Mesothelial cell of epicardium (in vitro differentiated cells): Measurements from ENCODE around the gene OPCML. TPM values are rescaled to one million over a fixed set of nuclear protein-coding genes. Genes with fewer than 3 reads are reported as not detected.

Source experiments
- DNase-seq, 2 experiments: peaks; one replicate each; pipeline ENCODE4 v3.0.0; 2021; ENCODE audit warnings: low spot score in 2 of 2; ENCODE audit not compliant: unreplicated experiment in 2 of 2
- H3K27ac Mint-ChIP-seq: 2 replicates; pipeline ENCODE4 v1.8.0; 2021; ENCODE audit warnings: mixed read lengths
- H3K27me3 Mint-ChIP-seq: 2 replicates; pipeline ENCODE4 v1.8.0; 2021; ENCODE audit warnings: low read depth, mixed read lengths
- H3K36me3 Mint-ChIP-seq: 2 replicates; pipeline ENCODE4 v1.8.0; 2021; ENCODE audit warnings: mixed read lengths
- H3K4me1 Mint-ChIP-seq: 2 replicates; pipeline ENCODE4 v1.8.0; 2021; ENCODE audit warnings: mixed read lengths
- H3K4me3 Mint-ChIP-seq: 2 replicates; pipeline ENCODE4 v1.8.0; 2021; ENCODE audit warnings: mild to moderate bottlenecking, moderate library complexity, mixed read lengths
- H3K9me3 Mint-ChIP-seq: 2 replicates; pipeline ENCODE4 v1.8.0; 2021; ENCODE audit warnings: mixed read lengths
- total RNA-seq: library from RNA; stranded (reverse); gene quantifications from 3 replicates; pipeline ENCODE4 v1.2.1, GENCODE V29; 2021
- TF ChIP-seq, protein P1 (sequence below): fragments of 200-600 bp; sonication (generic); IDR thresholded peaks from one replicate; pipeline ENCODE4 v1.5.0; 2021; ENCODE audit warnings: antibody characterized with exemption; ENCODE audit not compliant: unreplicated experiment

Gene OPCML
- total RNA-seq, 1 donor from 2014 or later, result 3.0 TPM

DNA sequence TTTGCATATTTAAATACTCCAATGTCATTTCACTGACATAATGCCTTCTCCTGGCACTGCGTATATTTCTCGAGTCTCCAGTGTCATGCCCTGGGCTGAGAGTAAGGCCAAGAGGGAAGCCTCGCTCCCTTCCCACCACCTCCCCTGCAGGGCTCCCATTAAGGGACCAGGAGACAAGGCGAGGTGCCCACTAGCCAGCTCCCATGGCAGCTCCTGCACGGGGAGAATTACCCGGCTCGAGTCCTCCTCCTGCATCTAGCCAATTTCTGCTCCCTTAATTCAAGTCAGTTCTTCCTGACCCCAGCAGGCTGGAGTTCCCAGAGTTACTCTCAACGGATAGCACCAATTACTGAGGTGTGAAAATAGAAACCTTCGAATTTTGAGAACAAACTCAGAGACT lies 31.9 kb downstream of the OPCML start:
- H3K27ac Mint-ChIP-seq, result no peak overlapping the region
- TF ChIP-seq, protein P1, sequence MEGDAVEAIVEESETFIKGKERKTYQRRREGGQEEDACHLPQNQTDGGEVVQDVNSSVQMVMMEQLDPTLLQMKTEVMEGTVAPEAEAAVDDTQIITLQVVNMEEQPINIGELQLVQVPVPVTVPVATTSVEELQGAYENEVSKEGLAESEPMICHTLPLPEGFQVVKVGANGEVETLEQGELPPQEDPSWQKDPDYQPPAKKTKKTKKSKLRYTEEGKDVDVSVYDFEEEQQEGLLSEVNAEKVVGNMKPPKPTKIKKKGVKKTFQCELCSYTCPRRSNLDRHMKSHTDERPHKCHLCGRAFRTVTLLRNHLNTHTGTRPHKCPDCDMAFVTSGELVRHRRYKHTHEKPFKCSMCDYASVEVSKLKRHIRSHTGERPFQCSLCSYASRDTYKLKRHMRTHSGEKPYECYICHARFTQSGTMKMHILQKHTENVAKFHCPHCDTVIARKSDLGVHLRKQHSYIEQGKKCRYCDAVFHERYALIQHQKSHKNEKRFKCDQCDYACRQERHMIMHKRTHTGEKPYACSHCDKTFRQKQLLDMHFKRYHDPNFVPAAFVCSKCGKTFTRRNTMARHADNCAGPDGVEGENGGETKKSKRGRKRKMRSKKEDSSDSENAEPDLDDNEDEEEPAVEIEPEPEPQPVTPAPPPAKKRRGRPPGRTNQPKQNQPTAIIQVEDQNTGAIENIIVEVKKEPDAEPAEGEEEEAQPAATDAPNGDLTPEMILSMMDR, result no peak
- H3K4me1 Mint-ChIP-seq, result peaks cover 14% of the 10 kb centered on the region
- DNase-seq, result no peak
- peaks cover 18% of the 10 kb centered on the region for H3K27me3 Mint-ChIP-seq
- no peak overlapping the region for H3K4me3 Mint-ChIP-seq
- no peaks in the 10 kb centered on the region for H3K36me3 Mint-ChIP-seq
- peaks cover 4% of the 10 kb centered on the region for H3K9me3 Mint-ChIP-seq

DNA sequence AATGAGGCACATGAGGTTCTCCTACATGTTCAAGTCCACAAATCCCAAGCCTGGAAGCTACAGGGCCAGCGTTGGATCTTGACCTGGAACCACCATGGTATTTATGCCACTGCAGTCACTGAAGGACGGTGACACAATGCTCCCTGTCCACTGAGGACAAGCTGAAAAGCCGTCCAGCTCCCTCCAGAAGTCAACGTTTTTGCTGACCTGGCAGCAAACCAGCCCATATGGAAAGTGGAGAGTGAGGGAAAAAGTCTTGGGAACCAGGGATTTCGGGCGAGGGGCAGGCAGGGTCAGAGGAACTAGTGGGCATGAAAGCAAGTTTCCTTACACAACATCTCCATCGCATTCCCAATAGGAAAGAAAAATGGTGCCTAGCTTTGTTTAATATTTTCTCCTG lies 33.3 kb downstream of the OPCML start:
- H3K27ac Mint-ChIP-seq, result no peak overlapping the region
- H3K36me3 Mint-ChIP-seq, result no peaks in the 10 kb centered on the region
- peaks cover 5% of the 10 kb centered on the region for H3K9me3 Mint-ChIP-seq
- peaks cover 11% of the 10 kb centered on the region for H3K27me3 Mint-ChIP-seq
- no peak for DNase-seq
- H3K4me3 Mint-ChIP-seq, result no peak overlapping the region
- TF ChIP-seq, protein P1, result no peak
- peaks cover 14% of the 10 kb centered on the region for H3K4me1 Mint-ChIP-seq

DNA sequence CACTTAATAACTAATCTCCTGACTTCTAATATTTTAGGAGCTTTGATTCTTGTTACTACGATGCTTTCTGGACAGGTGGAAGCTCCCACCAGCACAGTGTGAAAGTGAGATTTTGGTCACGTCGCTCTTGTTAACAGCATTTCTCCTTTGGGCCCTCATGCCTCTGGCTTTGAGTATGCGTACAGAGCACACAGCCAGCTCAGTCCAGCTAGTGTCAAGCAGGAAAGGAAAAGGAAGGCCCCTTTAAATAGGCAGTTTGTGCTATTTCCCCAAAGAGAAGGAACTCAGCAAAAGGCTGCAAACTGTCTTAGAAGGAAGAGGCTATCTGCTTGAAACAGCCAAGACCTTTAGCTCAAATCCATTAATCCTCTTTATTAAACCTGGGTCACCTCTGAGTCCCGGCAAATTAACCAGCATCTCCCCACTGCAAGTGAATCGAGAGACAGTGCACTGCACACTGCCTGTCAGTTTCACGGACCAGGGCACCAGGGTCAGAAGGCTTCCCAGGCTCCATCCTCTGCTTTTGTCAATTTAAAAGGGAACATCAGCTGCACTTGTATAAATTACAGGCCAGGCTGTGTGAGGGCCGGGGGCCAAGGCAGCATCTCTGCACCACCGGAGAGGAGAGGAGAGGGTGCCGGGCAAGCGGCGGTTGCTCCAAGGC lies 34.7 kb downstream of the OPCML start:
- Mint-ChIP-seq H3K36me3 (no peaks in the 10 kb centered on the region), H3K27ac (no peak overlapping the region), H3K27me3 (peaks cover 7% of the 10 kb centered on the region), H3K4me3 (no peak overlapping the region), H3K4me1 (peaks cover 13% of the 10 kb centered on the region), H3K9me3 (peaks cover 5% of the 10 kb centered on the region)
- DNase-seq, result no peak
- TF ChIP-seq, protein P1, result no peak

GRCh38 chr11:133492895-133493294 lies 39.4 kb downstream of the OPCML start:
- Mint-ChIP-seq H3K4me3 (no peak overlapping the region), H3K36me3 (no peaks in the 10 kb centered on the region), H3K9me3 (peaks cover 5% of the 10 kb centered on the region), H3K4me1 (no peaks in the 10 kb centered on the region), H3K27me3 (peaks cover 11% of the 10 kb centered on the region), H3K27ac (no peak overlapping the region)
- no peak for DNase-seq
- TF ChIP-seq, protein P1, result no peak

- H3K4me1 Mint-ChIP-seq, result no peaks in the 10 kb centered on the region
- no peak for DNase-seq
- no peak overlapping the region for H3K27ac Mint-ChIP-seq
These were observed 40.5 kb downstream of the OPCML start for GRCh38 chr11:133491680-133492383.

More at GRCh38 chr11:133491680-133492383, 40.5 kb downstream of the OPCML start:
- H3K4me3 Mint-ChIP-seq, result no peak overlapping the region
- TF ChIP-seq, protein P1, result no peak
- H3K9me3 Mint-ChIP-seq, result peaks cover 5% of the 10 kb centered on the region
- H3K27me3 Mint-ChIP-seq, result peaks cover 19% of the 10 kb centered on the region
- no peaks in the 10 kb centered on the region for H3K36me3 Mint-ChIP-seq
